A549 (cell line): ENCODE results near the gene MOB3A.

Experiments used
- CHD2 ChIP-seq: fragments of 150-350 bp; IDR thresholded peaks from 2 replicates; pipeline ENCODE4 v1.6.1; 2014; ENCODE audit warnings: low read length; ENCODE audit not compliant: partially characterized antibody
- EP300 ChIP-seq, 2 experiments: fragments of >200 bp; sonication (Bioruptor Twin); formaldehyde crosslinking; IDR thresholded peaks; 2 replicates in 1 of 2; 3 replicates in 1 of 2; pipeline ENCODE4 v1.6.1; 2016 to 2017
- FOSL2 ChIP-seq, 2 experiments: fragments of 450-650 bp in 1 of 2; fragments of >200 bp in 1 of 2; sonication (Bioruptor Twin) in 1 of 2; formaldehyde crosslinking; IDR thresholded peaks; 2 replicates each; pipeline versions ENCODE4 v1.5.0 to v1.6.1; 2016 to 2020; ENCODE audit warnings: mild to moderate bottlenecking in 1 of 2, moderate library complexity in 1 of 2
- JUNB ChIP-seq: fragments of >200 bp; sonication (Bioruptor Twin); formaldehyde crosslinking; IDR thresholded peaks from 2 replicates; pipeline ENCODE4 v1.6.1; 2016
- MYC ChIP-seq: IDR thresholded peaks from 2 replicates; pipeline ENCODE4 v1.6.1; 2012; ENCODE audit warnings: mild to moderate bottlenecking, inconsistent platforms, low read length, improper control_type of control experiment, borderline replicate concordance
- POLR2A ChIP-seq: IDR thresholded peaks from 2 replicates; pipeline ENCODE4 v1.6.1; 2012; ENCODE audit warnings: mild to moderate bottlenecking, low read length
- RAD21 ChIP-seq, 2 experiments: fragments of >200 bp in 1 of 2; sonication (Bioruptor Twin) in 1 of 2; formaldehyde crosslinking in 1 of 2; IDR thresholded peaks in 1 of 2; conservative IDR thresholded peaks in 1 of 2; 2 replicates in 1 of 2; 3 replicates in 1 of 2; pipeline ENCODE4 v1.6.1; 2012 to 2018; ENCODE audit warnings: inconsistent platforms in 1 of 2
- ZC3H11A ChIP-seq: fragments of 450-650 bp; IDR thresholded peaks from 2 replicates; pipeline ENCODE4 v1.6.1; 2014; ENCODE audit warnings: antibody characterized with exemption, mild to moderate bottlenecking
- ZSCAN20 ChIP-seq: fragments of 250-450 bp; sonication (Bioruptor Pico); IDR thresholded peaks from 2 replicates; pipeline ENCODE4 v1.8.0; 2022; ENCODE audit warnings: mild to moderate bottlenecking, moderate library complexity
- TF ChIP-seq, protein P1 (sequence below): fragments of >200 bp; sonication (Bioruptor Twin); formaldehyde crosslinking; IDR thresholded peaks from 3 replicates; pipeline ENCODE4 v1.5.1; 2016
- TF ChIP-seq, protein P2 (sequence below): fragments of 150-350 bp; IDR thresholded peaks from 2 replicates; pipeline ENCODE4 v1.6.1; 2014; ENCODE audit warnings: low read depth, mild to moderate bottlenecking, low read length
- TF ChIP-seq, protein P3 (sequence below): IDR thresholded peaks from 2 replicates; pipeline ENCODE4 v1.6.1; 2012; ENCODE audit warnings: low read depth, borderline replicate concordance
- TF ChIP-seq, protein P4 (sequence below): fragments of 450-650 bp; IDR thresholded peaks from 2 replicates; pipeline ENCODE4 v1.6.1; 2014; ENCODE audit warnings: antibody characterized with exemption
- TF ChIP-seq, protein P5 (sequence below): IDR thresholded peaks from 2 replicates; pipeline ENCODE4 v1.6.1; 2012

DNA sequence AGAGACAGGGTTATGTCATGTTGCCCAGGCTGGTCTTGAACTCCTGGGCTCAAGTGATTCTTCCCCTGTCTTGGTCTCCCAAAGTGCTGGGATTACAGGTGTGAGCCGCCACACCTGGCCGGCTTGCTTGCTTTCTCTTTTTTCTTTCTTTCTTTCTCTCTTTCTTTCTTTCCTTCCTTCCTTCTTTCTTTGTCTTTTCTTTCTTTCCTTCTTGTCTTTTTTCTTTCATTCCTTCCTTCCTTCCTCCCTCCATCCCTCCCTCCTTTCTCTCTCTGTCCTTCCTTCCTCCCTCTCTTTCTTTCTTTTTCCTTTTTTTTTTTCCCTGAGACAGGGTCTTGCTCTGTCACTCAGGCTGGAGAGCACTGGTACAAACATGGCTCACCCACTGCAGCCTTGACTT lies 73.8 kb downstream of the MOB3A start:
- TF ChIP-seq, protein P1, sequence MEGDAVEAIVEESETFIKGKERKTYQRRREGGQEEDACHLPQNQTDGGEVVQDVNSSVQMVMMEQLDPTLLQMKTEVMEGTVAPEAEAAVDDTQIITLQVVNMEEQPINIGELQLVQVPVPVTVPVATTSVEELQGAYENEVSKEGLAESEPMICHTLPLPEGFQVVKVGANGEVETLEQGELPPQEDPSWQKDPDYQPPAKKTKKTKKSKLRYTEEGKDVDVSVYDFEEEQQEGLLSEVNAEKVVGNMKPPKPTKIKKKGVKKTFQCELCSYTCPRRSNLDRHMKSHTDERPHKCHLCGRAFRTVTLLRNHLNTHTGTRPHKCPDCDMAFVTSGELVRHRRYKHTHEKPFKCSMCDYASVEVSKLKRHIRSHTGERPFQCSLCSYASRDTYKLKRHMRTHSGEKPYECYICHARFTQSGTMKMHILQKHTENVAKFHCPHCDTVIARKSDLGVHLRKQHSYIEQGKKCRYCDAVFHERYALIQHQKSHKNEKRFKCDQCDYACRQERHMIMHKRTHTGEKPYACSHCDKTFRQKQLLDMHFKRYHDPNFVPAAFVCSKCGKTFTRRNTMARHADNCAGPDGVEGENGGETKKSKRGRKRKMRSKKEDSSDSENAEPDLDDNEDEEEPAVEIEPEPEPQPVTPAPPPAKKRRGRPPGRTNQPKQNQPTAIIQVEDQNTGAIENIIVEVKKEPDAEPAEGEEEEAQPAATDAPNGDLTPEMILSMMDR: no peak
- no peak for TF ChIP-seq EP300 (IDR thresholded peaks at IDR 0.05)
- TF ChIP-seq POLR2A: no peak
- TF ChIP-seq, protein P2, sequence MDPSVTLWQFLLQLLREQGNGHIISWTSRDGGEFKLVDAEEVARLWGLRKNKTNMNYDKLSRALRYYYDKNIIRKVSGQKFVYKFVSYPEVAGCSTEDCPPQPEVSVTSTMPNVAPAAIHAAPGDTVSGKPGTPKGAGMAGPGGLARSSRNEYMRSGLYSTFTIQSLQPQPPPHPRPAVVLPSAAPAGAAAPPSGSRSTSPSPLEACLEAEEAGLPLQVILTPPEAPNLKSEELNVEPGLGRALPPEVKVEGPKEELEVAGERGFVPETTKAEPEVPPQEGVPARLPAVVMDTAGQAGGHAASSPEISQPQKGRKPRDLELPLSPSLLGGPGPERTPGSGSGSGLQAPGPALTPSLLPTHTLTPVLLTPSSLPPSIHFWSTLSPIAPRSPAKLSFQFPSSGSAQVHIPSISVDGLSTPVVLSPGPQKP: no peak
- TF ChIP-seq, protein P3, sequence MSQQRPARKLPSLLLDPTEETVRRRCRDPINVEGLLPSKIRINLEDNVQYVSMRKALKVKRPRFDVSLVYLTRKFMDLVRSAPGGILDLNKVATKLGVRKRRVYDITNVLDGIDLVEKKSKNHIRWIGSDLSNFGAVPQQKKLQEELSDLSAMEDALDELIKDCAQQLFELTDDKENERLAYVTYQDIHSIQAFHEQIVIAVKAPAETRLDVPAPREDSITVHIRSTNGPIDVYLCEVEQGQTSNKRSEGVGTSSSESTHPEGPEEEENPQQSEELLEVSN: no peak
- no peak for TF ChIP-seq ZSCAN20
- no peak for TF ChIP-seq FOSL2 (IDR thresholded peaks at IDR 0.05)
- no peak for TF ChIP-seq FOSL2 (CRISPR knock-in tag; IDR thresholded peaks at IDR 0.05)
- TF ChIP-seq MYC: no peak
- TF ChIP-seq, protein P4, sequence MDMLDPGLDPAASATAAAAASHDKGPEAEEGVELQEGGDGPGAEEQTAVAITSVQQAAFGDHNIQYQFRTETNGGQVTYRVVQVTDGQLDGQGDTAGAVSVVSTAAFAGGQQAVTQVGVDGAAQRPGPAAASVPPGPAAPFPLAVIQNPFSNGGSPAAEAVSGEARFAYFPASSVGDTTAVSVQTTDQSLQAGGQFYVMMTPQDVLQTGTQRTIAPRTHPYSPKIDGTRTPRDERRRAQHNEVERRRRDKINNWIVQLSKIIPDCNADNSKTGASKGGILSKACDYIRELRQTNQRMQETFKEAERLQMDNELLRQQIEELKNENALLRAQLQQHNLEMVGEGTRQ: no peak
- no peak for TF ChIP-seq CHD2
- TF ChIP-seq ZC3H11A: no peak
- no peak for TF ChIP-seq JUNB
- TF ChIP-seq, protein P5, sequence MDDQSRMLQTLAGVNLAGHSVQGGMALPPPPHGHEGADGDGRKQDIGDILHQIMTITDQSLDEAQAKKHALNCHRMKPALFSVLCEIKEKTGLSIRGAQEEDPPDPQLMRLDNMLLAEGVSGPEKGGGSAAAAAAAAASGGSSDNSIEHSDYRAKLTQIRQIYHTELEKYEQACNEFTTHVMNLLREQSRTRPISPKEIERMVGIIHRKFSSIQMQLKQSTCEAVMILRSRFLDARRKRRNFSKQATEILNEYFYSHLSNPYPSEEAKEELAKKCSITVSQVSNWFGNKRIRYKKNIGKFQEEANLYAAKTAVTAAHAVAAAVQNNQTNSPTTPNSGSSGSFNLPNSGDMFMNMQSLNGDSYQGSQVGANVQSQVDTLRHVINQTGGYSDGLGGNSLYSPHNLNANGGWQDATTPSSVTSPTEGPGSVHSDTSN: no peak
- TF ChIP-seq RAD21 (conservative IDR thresholded peaks at IDR 0.05 in 1 of 2, IDR thresholded peaks at IDR 0.05 in 1 of 2): no peak
